Kidney capillary endothelial cell (primary cell): ENCODE measurements around the gene CCDC197.

Experiments used
- DNase-seq: peaks from one replicate; pipeline ENCODE4 v3.0.0-alpha.2; 2018; ENCODE audit warnings: low spot score

CCDC197 gene

GRCh38 chr14:94043756-94044475 lies 46.8 kb downstream of the CCDC197 start:
- DNase-seq, result no peak

GRCh38 chr14:94044476-94045091 lies 47.5 kb downstream of the CCDC197 start:
- DNase-seq, result no peak

GRCh38 chr14:94045101-94045500 lies 48.0 kb downstream of the CCDC197 start:
- DNase-seq, result no peak

- no peak for DNase-seq
These were observed 48.7 kb downstream of the CCDC197 start for GRCh38 chr14:94045563-94046345.

- no peak for DNase-seq
These were observed 49.7 kb downstream of the CCDC197 start for GRCh38 chr14:94046696-94047250.

GRCh38 chr14:94047581-94047980 lies 50.5 kb downstream of the CCDC197 start:
- no peak for DNase-seq

- DNase-seq, result no peak
These were observed 51.9 kb downstream of the CCDC197 start for GRCh38 chr14:94048691-94049624.

GRCh38 chr14:94049625-94050023 lies 52.5 kb downstream of the CCDC197 start:
- no peak for DNase-seq

GRCh38 chr14:94050231-94050880 lies 53.3 kb downstream of the CCDC197 start:
- DNase-seq, result no peak

GRCh38 chr14:94051115-94051514 lies 54.0 kb downstream of the CCDC197 start:
- no peak for DNase-seq

- no peak for DNase-seq
These were observed 54.7 kb downstream of the CCDC197 start for GRCh38 chr14:94051779-94052178.

GRCh38 chr14:94052199-94052598 lies 55.1 kb downstream of the CCDC197 start:
- DNase-seq, result no peak

- DNase-seq, result no peak
These were observed 55.6 kb downstream of the CCDC197 start for GRCh38 chr14:94052662-94053061.

GRCh38 chr14:94054401-94054800 lies 57.3 kb downstream of the CCDC197 start:
- DNase-seq, result no peak

- DNase-seq, result no peak
These were observed 57.8 kb downstream of the CCDC197 start for GRCh38 chr14:94054936-94055335.

GRCh38 chr14:94056579-94057308 lies 59.6 kb downstream of the CCDC197 start:
- no peak for DNase-seq

GRCh38 chr14:94058128-94058673 lies 61.1 kb downstream of the CCDC197 start:
- DNase-seq, result no peak
